HG03280 (cell line): ENCODE data around the gene RAPGEF2.
"Not testable (repeated sequence)": the region's sequence is repeated elsewhere in the genome, so short reads cannot be mapped to it uniquely, and the experiment has no call there.

ENCODE experiments used
- ATAC-seq: cut with Tn5 transposase; IDR thresholded peaks from one replicate; pipeline ENCODE4 v1.9.1; 2021; ENCODE audit warnings: mild to moderate bottlenecking, moderate library complexity; ENCODE audit not compliant: unreplicated experiment

Gene RAPGEF2

GRCh38 chr4:159229164-159229563 is 126.3 kb downstream of the RAPGEF2 start:
- no peak for ATAC-seq

- ATAC-seq, result no peak
Measured at GRCh38 chr4:159232465-159233106, 129.7 kb downstream of the RAPGEF2 start.

- no peak for ATAC-seq
Measured at GRCh38 chr4:159235779-159236368, 133.0 kb downstream of the RAPGEF2 start.

- ATAC-seq, result no peak
Measured at GRCh38 chr4:159237975-159238374, 135.1 kb downstream of the RAPGEF2 start.

GRCh38 chr4:159238631-159239030 is 135.8 kb downstream of the RAPGEF2 start:
- no peak for ATAC-seq

- ATAC-seq, result no peak
Measured at GRCh38 chr4:159239629-159240028, 136.8 kb downstream of the RAPGEF2 start.

GRCh38 chr4:159240046-159240445 is 137.2 kb downstream of the RAPGEF2 start:
- no peak for ATAC-seq

GRCh38 chr4:159240687-159241086 is 137.8 kb downstream of the RAPGEF2 start:
- no peak for ATAC-seq

GRCh38 chr4:159242427-159242826 is 139.5 kb downstream of the RAPGEF2 start:
- ATAC-seq, result no peak

GRCh38 chr4:159248384-159249178 is 145.7 kb downstream of the RAPGEF2 start:
- no peak for ATAC-seq

GRCh38 chr4:159250751-159251325 is 148.0 kb downstream of the RAPGEF2 start:
- no peak for ATAC-seq

- not testable (repeated sequence) for ATAC-seq
Measured at GRCh38 chr4:159251580-159251979, 148.7 kb downstream of the RAPGEF2 start.

GRCh38 chr4:159252491-159252890 is 149.6 kb downstream of the RAPGEF2 start:
- ATAC-seq, result no peak

GRCh38 chr4:159256037-159256436 is 153.2 kb downstream of the RAPGEF2 start:
- no peak for ATAC-seq

- no peak for ATAC-seq
Measured at GRCh38 chr4:159258889-159259560, 156.1 kb downstream of the RAPGEF2 start.

GRCh38 chr4:159264057-159264456 is 161.2 kb downstream of the RAPGEF2 start:
- no peak for ATAC-seq

GRCh38 chr4:159266981-159267868 is 164.3 kb downstream of the RAPGEF2 start:
- peak; percentile 65 for ATAC-seq

- ATAC-seq, result peak; percentile 26
Measured at GRCh38 chr4:159267869-159268285, 165.0 kb downstream of the RAPGEF2 start.

- ATAC-seq, result no peak
Measured at GRCh38 chr4:159268607-159269006, 165.7 kb downstream of the RAPGEF2 start.

GRCh38 chr4:159269116-159269515 is 166.2 kb downstream of the RAPGEF2 start:
- no peak for ATAC-seq
